Rectal smooth muscle tissue (tissue), 1 donor: Measurements from ENCODE around the gene CEACAM18.

Source experiments
- H3K27ac ChIP-seq: one replicate; pipeline ENCODE4 v1.7.0; 2013; ENCODE audit warnings: low read depth, low read length, inconsistent platforms
- H3K27me3 ChIP-seq: one replicate; pipeline ENCODE4 v1.7.0; 2013; ENCODE audit warnings: low read length; ENCODE audit not compliant: control insufficient read depth, insufficient read depth
- H3K36me3 ChIP-seq: one replicate; pipeline ENCODE4 v1.7.0; 2013; ENCODE audit warnings: low read length; ENCODE audit not compliant: control insufficient read depth, insufficient read depth
- H3K4me1 ChIP-seq: one replicate; pipeline ENCODE4 v1.7.0; 2013; ENCODE audit warnings: low read length; ENCODE audit not compliant: control insufficient read depth, insufficient read depth
- H3K4me3 ChIP-seq: one replicate; pipeline ENCODE4 v1.7.0; 2013; ENCODE audit warnings: low read length
- H3K9ac ChIP-seq: one replicate; pipeline ENCODE4 v1.7.0; 2013; ENCODE audit warnings: low read length

Gene CEACAM18

DNA sequence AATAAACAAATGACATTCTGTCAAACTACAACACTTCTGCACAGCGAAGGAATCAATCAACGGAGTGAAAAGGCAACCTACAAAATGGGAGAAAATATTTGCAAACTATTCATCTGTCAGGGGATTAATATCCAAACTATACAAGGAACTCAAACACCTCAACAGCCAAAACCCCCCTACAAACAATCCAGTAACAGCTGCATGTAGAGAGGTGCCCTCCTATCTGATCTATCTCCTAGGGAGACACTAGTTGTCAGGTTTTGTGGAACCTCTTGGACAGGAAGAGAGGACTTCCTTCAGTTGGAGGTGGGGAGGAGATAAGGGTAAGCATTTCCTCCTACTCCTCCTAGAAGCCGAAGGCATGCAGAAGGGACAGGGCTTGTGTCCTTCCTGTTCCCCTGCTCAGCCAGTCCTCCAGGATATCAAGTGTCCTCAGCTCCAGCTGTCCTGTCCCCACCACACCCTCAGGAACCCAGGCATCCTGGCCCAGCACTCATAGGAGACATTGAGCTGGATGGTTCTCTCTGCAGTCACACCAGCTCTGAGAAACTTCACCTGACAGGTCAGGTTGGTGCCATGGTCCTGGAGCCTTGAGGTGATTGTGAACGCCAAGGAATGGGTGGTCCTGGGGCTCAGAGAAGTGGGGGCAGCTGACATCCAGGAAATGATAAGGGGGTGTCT, 10.3 kb upstream of the CEACAM18 start:
- no peak overlapping the region for H3K9ac ChIP-seq
- H3K4me1 ChIP-seq, result no peaks in the 10 kb centered on the region
- no peaks in the 10 kb centered on the region for H3K27me3 ChIP-seq
- no peak overlapping the region for H3K4me3 ChIP-seq
- H3K36me3 ChIP-seq, result no peaks in the 10 kb centered on the region
- no peak overlapping the region for H3K27ac ChIP-seq

DNA sequence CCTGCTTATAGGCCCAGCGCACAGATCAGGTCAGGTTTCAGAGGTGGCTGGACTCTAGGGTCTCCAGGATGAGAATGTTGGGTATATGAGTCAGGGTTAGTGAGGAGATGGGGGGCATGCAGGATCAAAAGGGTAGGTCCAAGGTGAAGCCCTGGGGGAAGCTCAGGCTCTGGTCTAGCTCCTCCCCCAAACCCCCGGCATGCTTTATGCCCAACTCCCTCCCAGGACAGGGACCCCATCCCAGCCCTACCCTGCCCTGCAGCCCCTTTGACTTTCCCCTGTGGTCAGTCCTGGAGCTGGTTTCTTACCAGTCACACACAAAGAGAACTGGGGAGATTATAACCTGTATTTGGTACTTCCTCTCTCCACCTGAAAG, 9.8 kb upstream of the CEACAM18 start:
- H3K9ac ChIP-seq, result no peak overlapping the region
- no peak overlapping the region for H3K4me3 ChIP-seq
- H3K27me3 ChIP-seq, result no peaks in the 10 kb centered on the region
- H3K27ac ChIP-seq, result no peak overlapping the region
- no peaks in the 10 kb centered on the region for H3K4me1 ChIP-seq
- H3K36me3 ChIP-seq, result no peaks in the 10 kb centered on the region

DNA sequence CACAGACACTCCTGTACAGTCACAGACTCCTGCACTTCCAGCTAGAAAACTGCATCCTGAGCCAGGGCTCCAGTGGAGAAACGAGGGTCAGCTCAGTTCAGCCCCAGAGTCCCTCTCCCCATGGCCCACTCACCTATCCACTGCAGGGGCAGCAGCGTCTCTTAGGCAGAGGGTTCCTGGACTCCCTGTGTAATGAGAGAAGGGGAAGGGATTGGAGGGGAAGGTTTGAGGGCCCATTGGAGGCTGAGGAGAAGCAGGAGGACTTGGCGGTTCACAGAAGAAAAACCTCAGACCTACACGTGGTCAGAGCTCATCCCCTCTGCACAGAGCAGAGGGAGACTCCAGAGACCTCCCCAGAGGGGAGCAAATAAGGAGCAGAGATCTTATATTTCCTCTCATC, 9.2 kb upstream of the CEACAM18 start:
- Histone ChIP-seq H3K27ac (no peak overlapping the region), H3K36me3 (no peaks in the 10 kb centered on the region), H3K9ac (no peak overlapping the region), H3K4me1 (no peaks in the 10 kb centered on the region), H3K27me3 (no peaks in the 10 kb centered on the region), H3K4me3 (no peak overlapping the region)

DNA sequence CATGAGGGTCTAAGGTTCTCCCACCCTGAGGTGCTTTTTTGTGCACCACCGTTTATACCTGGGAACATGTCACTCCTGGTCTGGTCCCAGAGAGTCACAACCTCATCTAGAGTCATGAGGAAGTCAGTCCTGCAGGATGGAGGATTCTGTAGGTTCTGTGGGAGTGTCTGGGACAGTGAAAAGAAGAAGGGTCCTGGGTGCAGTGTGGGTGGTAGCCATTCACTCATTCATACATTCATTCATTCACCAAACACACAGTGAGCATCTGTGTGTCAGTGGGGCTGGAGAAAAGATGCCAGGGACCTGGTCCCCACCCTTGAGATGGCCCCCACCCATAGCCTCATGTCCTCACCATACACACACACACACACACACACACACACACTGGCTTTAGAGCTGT, 8.7 kb upstream of the CEACAM18 start:
- no peak overlapping the region for H3K27ac ChIP-seq
- no peaks in the 10 kb centered on the region for H3K27me3 ChIP-seq
- no peak overlapping the region for H3K9ac ChIP-seq
- no peaks in the 10 kb centered on the region for H3K36me3 ChIP-seq
- no peak overlapping the region for H3K4me3 ChIP-seq
- no peaks in the 10 kb centered on the region for H3K4me1 ChIP-seq

DNA sequence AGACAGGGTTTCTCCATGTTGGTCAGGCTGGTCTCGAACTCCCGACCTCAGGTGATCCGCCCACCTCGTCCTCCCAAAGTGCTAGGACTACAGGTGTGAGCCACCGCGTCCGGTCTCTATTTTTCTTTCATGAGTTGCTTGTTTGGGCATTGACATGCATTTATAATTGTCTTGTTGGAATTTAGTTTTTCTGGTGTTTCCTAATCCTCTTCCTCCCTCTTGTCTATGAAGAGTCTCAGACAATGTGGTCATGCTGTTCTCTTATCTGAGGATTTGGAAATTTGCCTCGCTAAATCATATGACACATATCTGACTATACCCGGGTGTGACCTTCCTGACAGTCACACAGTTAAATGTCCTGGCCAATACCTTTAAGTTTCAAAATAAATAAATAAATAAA, 7.4 kb upstream of the CEACAM18 start:
- Histone ChIP-seq H3K36me3 (no peaks in the 10 kb centered on the region), H3K4me3 (no peak overlapping the region), H3K27me3 (no peaks in the 10 kb centered on the region), H3K27ac (no peak overlapping the region), H3K9ac (no peak overlapping the region), H3K4me1 (no peaks in the 10 kb centered on the region)

DNA sequence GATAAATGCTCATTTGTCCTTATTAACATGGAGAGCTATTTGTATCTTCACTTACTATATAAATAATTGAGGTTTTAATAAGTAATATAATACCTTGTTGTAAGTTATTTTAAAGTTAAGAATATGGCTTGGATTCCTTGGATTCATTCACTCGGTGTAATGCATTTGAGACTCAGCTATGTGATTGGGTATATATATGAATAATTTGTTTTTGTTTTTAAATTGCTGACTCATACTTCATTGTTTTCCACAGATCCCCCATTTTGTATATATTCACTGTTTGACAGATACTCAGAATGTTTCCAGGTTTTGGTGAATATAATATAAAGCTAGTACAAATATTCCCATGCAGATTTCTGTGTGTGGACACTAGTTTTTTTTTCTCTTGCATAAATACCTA, 6.8 kb upstream of the CEACAM18 start:
- H3K27ac ChIP-seq, result no peak overlapping the region
- no peaks in the 10 kb centered on the region for H3K27me3 ChIP-seq
- no peaks in the 10 kb centered on the region for H3K4me1 ChIP-seq
- H3K36me3 ChIP-seq, result no peaks in the 10 kb centered on the region
- H3K9ac ChIP-seq, result no peak overlapping the region
- H3K4me3 ChIP-seq, result no peak overlapping the region

DNA sequence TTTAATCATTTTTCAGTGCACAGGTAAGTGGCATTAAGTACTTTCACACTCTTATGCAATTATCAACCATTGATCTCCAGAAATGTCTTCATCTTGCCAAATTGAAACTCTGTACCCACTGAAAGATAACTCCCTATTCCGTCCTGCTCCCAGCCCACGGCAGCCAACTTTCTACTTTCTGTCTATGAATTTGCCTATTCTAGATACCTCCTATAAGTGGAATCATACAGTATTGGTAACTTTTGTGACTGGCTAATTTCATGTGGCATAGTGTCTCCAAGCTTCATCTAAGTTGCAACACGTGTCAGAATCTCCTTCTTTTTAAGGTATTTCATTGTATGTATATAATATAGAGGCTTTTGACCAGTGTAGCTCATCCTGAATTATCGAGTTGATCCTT, 5.7 kb upstream of the CEACAM18 start:
- no peak overlapping the region for H3K9ac ChIP-seq
- H3K27ac ChIP-seq, result no peak overlapping the region
- H3K4me1 ChIP-seq, result no peaks in the 10 kb centered on the region

DNA sequence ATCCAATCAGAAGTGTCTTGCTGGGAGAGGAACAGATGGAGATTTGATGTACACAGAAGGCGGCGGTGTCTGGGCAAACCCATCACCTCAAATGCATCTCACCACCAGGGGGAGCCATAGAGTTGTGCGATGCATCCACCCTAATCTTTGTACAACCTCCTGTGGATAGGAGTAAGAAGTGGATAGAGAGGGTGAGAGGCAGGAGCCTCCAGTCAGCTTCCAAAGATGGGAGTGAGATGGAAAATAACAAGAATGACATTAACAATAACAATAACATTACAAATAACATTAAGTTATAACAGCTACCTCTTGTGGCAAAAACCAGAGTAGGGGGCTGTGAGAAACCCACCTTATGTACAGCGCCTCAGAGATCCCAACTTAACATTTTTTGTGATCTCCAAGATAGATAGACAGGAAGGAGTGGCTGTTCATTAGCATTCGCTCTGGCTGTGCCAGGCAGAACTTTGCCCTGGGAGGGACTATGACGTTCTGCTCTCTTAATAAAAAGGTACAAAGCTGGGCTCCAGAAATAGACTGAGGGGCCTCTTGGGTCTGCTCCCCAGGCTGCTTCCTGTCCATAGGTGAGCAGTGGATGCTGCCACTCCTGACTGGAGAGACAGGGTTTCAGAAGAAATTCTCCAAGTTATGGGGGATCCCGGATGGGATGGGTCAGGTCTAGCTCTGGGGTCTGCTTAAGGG, 5.2 kb upstream of the CEACAM18 start:
- no peaks in the 10 kb centered on the region for H3K27me3 ChIP-seq
- H3K36me3 ChIP-seq, result no peaks in the 10 kb centered on the region
- no peak overlapping the region for H3K27ac ChIP-seq
- no peak overlapping the region for H3K4me3 ChIP-seq
- H3K4me1 ChIP-seq, result no peaks in the 10 kb centered on the region
- no peak overlapping the region for H3K9ac ChIP-seq

More for the DNA sequence above, 5.7 kb upstream of the CEACAM18 start:
- no peaks in the 10 kb centered on the region for H3K36me3 ChIP-seq
- H3K27me3 ChIP-seq, result no peaks in the 10 kb centered on the region
- no peak overlapping the region for H3K4me3 ChIP-seq

DNA sequence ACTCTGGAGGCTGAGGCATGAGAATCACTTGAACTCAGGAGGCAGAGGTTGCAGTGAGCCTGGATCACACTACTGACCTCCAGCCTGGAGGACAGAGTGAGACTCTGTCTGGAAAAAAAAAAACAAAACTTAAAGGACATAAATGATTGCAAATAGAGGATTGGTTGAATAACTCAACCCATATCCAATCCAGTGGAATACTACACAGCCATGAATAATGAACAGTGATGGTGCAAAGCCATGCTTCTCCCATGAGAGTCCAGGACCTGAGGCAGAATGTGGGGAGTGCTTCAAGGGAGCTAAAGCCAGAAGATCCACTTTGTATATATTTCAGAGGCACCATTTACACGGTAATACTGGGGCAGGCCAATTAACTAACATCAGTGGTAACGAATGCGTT, 2.2 kb upstream of the CEACAM18 start:
- Histone ChIP-seq H3K27ac (no peak overlapping the region), H3K27me3 (peaks cover 3% of the 10 kb centered on the region)

DNA sequence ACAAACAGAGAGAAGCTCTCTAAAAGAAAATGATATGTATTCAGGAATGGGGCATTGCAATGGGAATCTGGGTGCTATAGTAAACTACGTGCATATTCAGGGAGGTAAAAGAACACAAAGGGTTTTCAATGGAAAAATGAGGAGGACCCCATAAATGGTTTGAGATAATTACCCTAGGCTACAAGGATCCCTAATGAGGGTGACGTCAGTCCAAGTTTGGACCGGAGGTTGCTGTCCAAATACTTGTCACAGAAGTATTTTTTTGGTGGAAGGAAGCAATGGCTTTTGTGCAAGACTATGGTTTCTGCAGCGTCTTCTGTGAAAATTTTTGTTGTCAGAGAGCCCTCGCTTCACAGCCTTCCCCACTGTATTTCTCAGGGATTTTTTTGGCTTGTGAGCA, 995 bp upstream of the CEACAM18 start:
- Histone ChIP-seq H3K9ac (no peak overlapping the region), H3K36me3 (no peaks in the 10 kb centered on the region), H3K27ac (no peak overlapping the region), H3K4me1 (no peaks in the 10 kb centered on the region), H3K4me3 (no peak overlapping the region), H3K27me3 (peaks cover 3% of the 10 kb centered on the region)

More for the DNA sequence above, 2.2 kb upstream of the CEACAM18 start:
- no peaks in the 10 kb centered on the region for H3K36me3 ChIP-seq
- H3K4me1 ChIP-seq, result no peaks in the 10 kb centered on the region
- H3K9ac ChIP-seq, result no peak overlapping the region
- H3K4me3 ChIP-seq, result no peak overlapping the region

DNA sequence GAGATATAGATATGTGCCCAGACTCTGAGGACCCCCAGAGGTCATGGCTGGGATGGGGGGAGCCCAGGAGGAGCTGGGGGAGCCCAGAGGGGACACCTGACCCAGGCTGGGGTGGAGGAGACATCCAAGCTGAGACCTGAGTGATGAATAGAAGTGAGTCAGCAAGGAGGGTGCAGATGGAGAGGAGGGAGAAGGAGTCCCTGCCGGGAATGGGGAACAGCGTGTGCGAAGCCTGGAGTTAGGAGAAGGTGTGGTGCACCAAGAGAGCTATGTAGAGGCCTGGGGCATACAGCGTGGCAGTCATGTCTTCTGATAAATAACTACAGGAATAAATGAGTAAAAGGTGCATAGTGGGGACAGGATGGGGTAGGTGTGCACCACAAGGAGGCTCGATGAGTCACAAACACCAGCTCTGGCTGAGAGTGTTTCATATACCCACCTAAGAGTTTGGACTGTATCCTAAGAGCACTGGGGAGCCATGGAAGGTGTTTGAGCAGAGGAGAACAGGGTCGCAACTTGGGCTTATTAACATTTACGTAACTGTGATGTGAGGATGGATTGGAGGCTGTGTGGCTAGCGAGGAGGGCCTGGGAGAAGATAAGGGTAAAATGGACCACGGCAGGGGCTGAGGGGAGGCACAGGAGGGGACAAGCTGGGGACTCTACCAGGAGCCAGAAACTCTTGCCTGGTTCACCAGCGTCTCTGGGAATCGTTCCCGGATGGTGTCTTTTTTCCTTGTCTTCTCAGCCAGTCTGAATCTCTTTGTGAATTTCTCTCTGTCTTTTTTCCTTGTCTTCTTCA, 1.4 kb downstream of the CEACAM18 start:
- Histone ChIP-seq H3K36me3 (no peaks in the 10 kb centered on the region), H3K4me3 (no peak overlapping the region), H3K9ac (no peak overlapping the region), H3K4me1 (no peaks in the 10 kb centered on the region), H3K27ac (no peak overlapping the region), H3K27me3 (peaks cover 3% of the 10 kb centered on the region)

DNA sequence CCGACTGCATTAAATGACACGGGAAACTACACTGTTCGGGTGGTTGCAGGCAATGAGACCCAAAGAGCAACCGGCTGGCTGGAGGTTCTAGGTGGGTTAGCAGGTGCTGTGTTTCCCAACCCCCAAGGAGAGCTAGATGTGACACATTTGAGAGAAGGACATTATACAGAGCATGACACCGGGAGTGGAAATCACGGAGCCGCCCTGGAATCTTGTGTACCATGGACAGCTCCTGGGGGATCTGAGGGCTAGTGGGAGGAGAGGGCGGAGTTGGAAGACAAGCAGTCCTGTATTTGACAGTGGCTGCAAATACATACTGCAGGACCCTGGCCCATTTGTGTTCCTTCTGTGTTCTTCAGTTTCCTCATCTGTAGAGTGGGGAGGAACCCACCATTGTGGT, 2.3 kb downstream of the CEACAM18 start:
- no peaks in the 10 kb centered on the region for H3K4me1 ChIP-seq
- H3K4me3 ChIP-seq, result no peak overlapping the region
- H3K27ac ChIP-seq, result no peak overlapping the region
- no peak overlapping the region for H3K9ac ChIP-seq
- H3K36me3 ChIP-seq, result no peaks in the 10 kb centered on the region
- peaks cover 3% of the 10 kb centered on the region for H3K27me3 ChIP-seq
